Spleen (tissue), 11 donors: ENCODE data around the gene CPNE8. TPM values are rescaled to one million over a fixed set of nuclear protein-coding genes. Genes with fewer than 3 reads are reported as not detected.

Source experiments
- DNase-seq: peaks from one replicate; pipeline ENCODE4 v3.0.0-alpha.2; 2020
- H3K27ac ChIP-seq, 8 donors: fragments of 200-600 bp; sonication (generic) in 7 of 8; 1 replicate in 4 of 8; 2 replicates in 4 of 8; pipeline versions ENCODE4 v1.5.0 to v1.8.0; 2016 to 2021; ENCODE audit warnings: inconsistent platforms in 4 of 8, mild to moderate bottlenecking in 4 of 8, moderate library complexity in 1 of 8
- H3K27me3 ChIP-seq, 7 donors: fragments of 200-600 bp; sonication (generic) in 6 of 7; replicated peaks in 1 of 7; 1 replicate in 4 of 7; 2 replicates in 3 of 7; pipeline versions ENCODE4 v1.5.0 to v1.8.0; 2016 to 2021; ENCODE audit warnings: inconsistent platforms in 3 of 7, mild to moderate bottlenecking in 1 of 7
- H3K36me3 ChIP-seq, 6 donors: fragments of 200-600 bp; sonication (generic) in 5 of 6; 1 replicate in 4 of 6; 2 replicates in 2 of 6; pipeline versions ENCODE4 v1.5.0 to v1.8.0; 2016 to 2021; ENCODE audit warnings: inconsistent platforms in 2 of 6
- H3K4me1 ChIP-seq, 6 donors: fragments of 200-600 bp; sonication (generic) in 5 of 6; 1 replicate in 3 of 6; 2 replicates in 3 of 6; pipeline versions ENCODE4 v1.5.0 to v1.8.0; 2016 to 2021; ENCODE audit warnings: inconsistent platforms in 3 of 6
- H3K4me3 ChIP-seq, 8 donors: fragments of 200-600 bp; sonication (generic) in 7 of 8; 1 replicate in 4 of 8; 2 replicates in 4 of 8; pipeline versions ENCODE4 v1.5.0 to v1.8.0; 2016 to 2021; ENCODE audit warnings: inconsistent platforms in 4 of 8, mild to moderate bottlenecking in 4 of 8, moderate library complexity in 2 of 8
- H3K9me3 ChIP-seq, 8 donors: fragments of 200-600 bp; sonication (generic) in 7 of 8; 1 replicate in 4 of 8; 2 replicates in 4 of 8; pipeline versions ENCODE4 v1.5.0 to v1.8.0; 2016 to 2021; ENCODE audit warnings: inconsistent platforms in 4 of 8
- POLR2A ChIP-seq, 3 donors: fragments of 450-650 bp; IDR thresholded peaks; one replicate each; pipeline ENCODE4 v1.5.1; 2017; ENCODE audit warnings: antibody characterized with exemption in 3 of 3, mild to moderate bottlenecking in 1 of 3
- POLR2AphosphoS5 ChIP-seq, 3 donors: sonication (generic); formaldehyde crosslinking; IDR thresholded peaks; one replicate each; pipeline ENCODE4 v1.5.1; 2017; ENCODE audit warnings: antibody characterized with exemption in 3 of 3
- WGBS, 5 donors: extraction: QIAGEN DNeasy Blood & Tissue Kit in 3 of 5; methylation state at CpG; one replicate each; pipeline versions ENCODE4 v1.1.5 to v1.1.7; 2013 to 2018; 5-methylcytosine and 5-hydroxymethylcytosine counted together
- intact Hi-C: fragments of 100-400 bp; cut with DNase I; formaldehyde crosslinking; loops from one replicate; pipeline ENCODE4 v1.15.0; 2023; ENCODE audit warnings: low total_unique reads
- polyA plus RNA-seq, 3 donors: library from polyadenylated mRNA; stranded (reverse); fragments of 200-250 nt; gene quantifications; one replicate each; pipeline ENCODE4 v1.2.1, GENCODE V29; 2013
- total RNA-seq, 7 donors: library from RNA; depleted of rRNA in 3 of 7; stranded (reverse); fragments of >200 nt in 3 of 7; fragmentation: NEBNext Ultra II Directional in 4 of 7; extraction: Animal tissue kit (Norgen Biotek cat#: 25700) in 4 of 7; gene quantifications; one replicate each; pipeline versions ENCODE4 v1.1.0 to v1.2.1, GENCODE V29; 2016 to 2021
- TF ChIP-seq, protein P1 (sequence below), 11 experiments: fragments of 200-600 bp in 7 of 11; fragments of 450-650 bp in 4 of 11; sonication (generic) in 4 of 11; IDR thresholded peaks in 8 of 11; conservative IDR thresholded peaks in 3 of 11; 1 replicate in 7 of 11; 2 replicates in 4 of 11; pipeline versions ENCODE4 v1.4.0 to v1.8.0; 2016 to 2021; ENCODE audit warnings: antibody characterized with exemption in 11 of 11, inconsistent platforms in 4 of 11, mild to moderate bottlenecking in 1 of 11
- donor health status: healthy with polysubstance abuse.
- donor health status: DM: no; HTN: no; CAD: no; lungs with moderate emphysema.
- donor health status: DM: no; HTN: no; CAD: no.
- donor health status: Bipolar disorder and iron deficiency.
- donor health status: healthy.
- donor health status: DM: no; HTN: no; CAD: no.
- donor health status: DM: yes; HTN: yes; CAD: no.

The CPNE8 gene
- total and polyA plus RNA-seq, 10 donors: 5.4 to 42.4 (median 30.2) TPM

DNA sequence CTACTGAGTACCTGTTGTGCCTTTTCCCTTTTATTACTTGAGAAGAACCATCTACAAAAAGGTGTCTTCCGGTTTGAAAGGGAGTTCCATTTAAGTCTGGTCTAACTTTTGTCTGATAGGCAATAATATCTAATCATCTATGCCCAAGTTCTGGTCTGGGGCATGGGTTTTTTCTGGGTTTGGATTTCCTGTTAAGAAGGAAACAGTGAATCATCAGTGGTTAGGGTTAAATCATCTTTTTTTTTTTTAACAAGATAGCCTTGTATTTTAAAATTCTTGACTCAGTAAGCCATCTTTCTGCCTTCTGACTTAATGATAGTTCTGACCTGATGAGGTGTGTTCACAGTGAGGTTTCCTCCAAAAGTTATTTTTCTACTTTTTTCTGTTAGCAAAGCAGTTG is 29.3 kb upstream of the CPNE8 start:
- WGBS, 5 donors: 55 to 73% (median 64%) methylated on average over 1 of the region's 1 CpG
- no peaks in the 10 kb centered on the region for H3K27me3 ChIP-seq
- H3K4me3 ChIP-seq: no peak overlapping the region
- H3K9me3 ChIP-seq: peaks cover 0 to 13% (median 4%) of the 10 kb centered on the region in 8 donors
- no peaks in the 10 kb centered on the region for H3K4me1 ChIP-seq
- TF ChIP-seq POLR2A (IDR thresholded peaks at IDR 0.05): no peak
- no peak for TF ChIP-seq POLR2AphosphoS5 (IDR thresholded peaks at IDR 0.05)
- TF ChIP-seq, protein P1, sequence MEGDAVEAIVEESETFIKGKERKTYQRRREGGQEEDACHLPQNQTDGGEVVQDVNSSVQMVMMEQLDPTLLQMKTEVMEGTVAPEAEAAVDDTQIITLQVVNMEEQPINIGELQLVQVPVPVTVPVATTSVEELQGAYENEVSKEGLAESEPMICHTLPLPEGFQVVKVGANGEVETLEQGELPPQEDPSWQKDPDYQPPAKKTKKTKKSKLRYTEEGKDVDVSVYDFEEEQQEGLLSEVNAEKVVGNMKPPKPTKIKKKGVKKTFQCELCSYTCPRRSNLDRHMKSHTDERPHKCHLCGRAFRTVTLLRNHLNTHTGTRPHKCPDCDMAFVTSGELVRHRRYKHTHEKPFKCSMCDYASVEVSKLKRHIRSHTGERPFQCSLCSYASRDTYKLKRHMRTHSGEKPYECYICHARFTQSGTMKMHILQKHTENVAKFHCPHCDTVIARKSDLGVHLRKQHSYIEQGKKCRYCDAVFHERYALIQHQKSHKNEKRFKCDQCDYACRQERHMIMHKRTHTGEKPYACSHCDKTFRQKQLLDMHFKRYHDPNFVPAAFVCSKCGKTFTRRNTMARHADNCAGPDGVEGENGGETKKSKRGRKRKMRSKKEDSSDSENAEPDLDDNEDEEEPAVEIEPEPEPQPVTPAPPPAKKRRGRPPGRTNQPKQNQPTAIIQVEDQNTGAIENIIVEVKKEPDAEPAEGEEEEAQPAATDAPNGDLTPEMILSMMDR (IDR thresholded peaks at IDR 0.05 in 8 of 11, conservative IDR thresholded peaks at IDR 0.05 in 3 of 11): no peak
- H3K27ac ChIP-seq: no peak overlapping the region
- no peaks in the 10 kb centered on the region for H3K36me3 ChIP-seq
- DNase-seq: no peak
- intact Hi-C loops: no loop called here

DNA sequence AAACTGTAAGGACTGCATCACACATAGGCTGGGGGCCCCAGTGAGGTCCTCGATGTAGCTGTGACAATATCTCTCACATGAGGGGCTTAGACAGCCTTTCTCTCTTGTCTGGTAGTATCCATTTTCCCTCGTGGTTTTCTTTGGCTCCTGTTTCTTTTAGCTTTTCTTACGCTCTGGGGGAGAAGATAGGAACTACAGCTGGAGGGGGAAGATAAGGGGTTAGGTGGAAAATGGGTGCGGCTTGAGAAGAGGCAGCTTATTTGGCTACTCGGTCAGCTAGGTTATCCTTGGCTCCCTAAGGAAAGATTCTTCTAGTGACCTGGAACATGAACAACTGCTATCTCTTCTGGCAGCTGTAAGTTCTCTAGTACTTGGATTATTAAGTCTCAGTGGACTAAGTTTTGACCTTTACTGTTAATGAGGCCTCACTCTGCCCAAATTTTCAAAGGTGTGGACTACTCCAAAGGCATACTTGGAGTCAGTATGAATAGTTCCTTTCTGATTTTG is 28.7 kb upstream of the CPNE8 start:
- Histone ChIP-seq H3K27ac (no peak overlapping the region), H3K9me3 (peaks cover 0 to 13% (median 4%) of the 10 kb centered on the region in 8 donors), H3K4me1 (no peaks in the 10 kb centered on the region), H3K27me3 (no peaks in the 10 kb centered on the region), H3K4me3 (no peak overlapping the region), H3K36me3 (no peaks in the 10 kb centered on the region)
- TF ChIP-seq, protein P1 (IDR thresholded peaks at IDR 0.05 in 8 of 11, conservative IDR thresholded peaks at IDR 0.05 in 3 of 11): no peak
- TF ChIP-seq POLR2A (IDR thresholded peaks at IDR 0.05): no peak
- DNase-seq: no peak
- WGBS, 5 donors: 67 to 78% (median 77%) methylated on average over 5 of the region's 5 CpGs
- intact Hi-C loops: no loop called here

DNA sequence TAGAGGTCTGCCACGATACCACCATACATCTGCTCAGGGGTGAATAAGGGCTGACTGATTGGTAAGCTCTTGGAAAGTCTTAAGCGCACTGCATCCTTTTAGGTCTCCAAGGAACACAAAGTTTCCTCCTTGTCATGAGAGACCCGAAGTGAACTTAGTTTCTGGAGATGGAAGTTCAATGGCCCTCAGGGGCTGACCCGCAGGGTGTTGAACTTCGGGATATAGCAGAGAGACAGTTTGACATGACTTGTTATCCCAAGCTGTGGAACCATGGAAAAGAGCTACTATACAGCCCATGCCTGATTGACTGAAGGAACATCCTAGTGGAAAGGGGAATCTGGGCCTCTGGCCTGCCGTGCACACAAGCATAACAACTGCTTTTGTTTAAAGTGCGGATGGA is 26.9 kb upstream of the CPNE8 start:
- H3K4me1 ChIP-seq: no peaks in the 10 kb centered on the region
- TF ChIP-seq POLR2A (IDR thresholded peaks at IDR 0.05): no peak
- 88 to 94% (median 92%) methylated on average over 7 of the region's 7 CpGs for WGBS, 5 donors
- peaks cover 0 to 3% (median 0%) of the 10 kb centered on the region in 8 donors for H3K9me3 ChIP-seq
- H3K4me3 ChIP-seq: no peak overlapping the region
- DNase-seq: no peak
- no peaks in the 10 kb centered on the region for H3K36me3 ChIP-seq
- no peak overlapping the region for H3K27ac ChIP-seq
- no peaks in the 10 kb centered on the region for H3K27me3 ChIP-seq
- intact Hi-C loops: no loop called here

DNA sequence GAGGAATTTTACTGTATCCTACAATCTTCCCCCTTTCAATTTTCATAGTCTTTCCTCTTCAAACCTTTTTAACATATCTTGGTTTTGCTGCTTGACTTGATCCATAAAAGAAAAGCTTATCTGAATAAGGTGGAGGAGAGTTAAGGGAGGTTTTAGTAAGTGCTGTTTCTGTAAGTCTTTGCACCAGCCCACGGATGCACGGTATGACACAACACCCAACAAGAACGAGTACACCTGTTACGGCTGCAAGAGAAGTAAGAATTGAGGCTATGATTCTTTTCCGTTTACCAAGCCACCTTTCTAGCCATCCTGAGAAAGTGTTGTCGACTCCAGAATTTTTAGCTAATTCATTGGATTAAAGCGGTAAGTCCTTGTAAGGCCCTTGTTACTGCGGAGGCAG is 26.1 kb upstream of the CPNE8 start:
- no peaks in the 10 kb centered on the region for H3K27me3 ChIP-seq

More for the DNA sequence above, 26.1 kb upstream of the CPNE8 start:
- H3K27ac ChIP-seq: no peak overlapping the region
- DNase-seq: no peak
- H3K4me1 ChIP-seq: no peaks in the 10 kb centered on the region
- no peak for TF ChIP-seq POLR2AphosphoS5 (IDR thresholded peaks at IDR 0.05)
- TF ChIP-seq, protein P1 (IDR thresholded peaks at IDR 0.05 in 8 of 11, conservative IDR thresholded peaks at IDR 0.05 in 3 of 11): no peak
- intact Hi-C loops: no loop called here
- whole genome bisulfite sequencing, 5 donors: 87 to 95% (median 93%) methylated on average over 8 of the region's 8 CpGs
- H3K36me3 ChIP-seq: no peaks in the 10 kb centered on the region
- no peak overlapping the region for H3K4me3 ChIP-seq
- no peaks in the 10 kb centered on the region for H3K9me3 ChIP-seq
